Adrenal gland (tissue), 5 donors: ENCODE data around the gene TMEM253.

Experiments
- CTCF ChIP-seq, 6 experiments: fragments of 450-650 bp in 4 of 6; fragments of 200-600 bp in 2 of 6; sonication (generic) in 1 of 6; IDR thresholded peaks; 1 replicate in 5 of 6; 2 replicates in 1 of 6; pipeline versions ENCODE4 v1.5.1 to v1.8.0; 2016 to 2021; ENCODE audit warnings: antibody characterized with exemption in 6 of 6, mild to moderate bottlenecking in 2 of 6, moderate library complexity in 1 of 6
- POLR2A ChIP-seq, 2 donors: fragments of 450-650 bp; IDR thresholded peaks; one replicate each; pipeline ENCODE4 v1.6.1; 2017; ENCODE audit warnings: antibody characterized with exemption in 2 of 2, mild to moderate bottlenecking in 2 of 2, moderate library complexity in 1 of 2
- donor health status: DM: no; HTN: no; CAD: no.

GRCh38 chr14:21073921-21074320, 26.9 kb upstream of the TMEM253 start:
- TF ChIP-seq CTCF (IDR thresholded peaks at IDR 0.05) (no peak), POLR2A (IDR thresholded peaks at IDR 0.05) (no peak)
